Stimulated activated CD4-positive, alpha-beta T cell treated with anti-CD3 and anti-CD28 coated beads, Interleukin-15, amount 100 ng/mL, for 1 hour (primary cell): ENCODE data around the gene RNU1-3.
"Not testable (repeated sequence)": the region's sequence is repeated elsewhere in the genome, so short reads cannot be mapped to it uniquely, and the experiment has no call there.

Source experiments
- DNase-seq, 2 donors: peaks; one replicate each; pipeline ENCODE4 v3.0.0-alpha.2; 2020; ENCODE audit warnings: low read depth in 1 of 2, low spot score in 1 of 2

The RNU1-3 gene

GRCh38 chr1:16694308-16694702 is 27.6 kb upstream of the RNU1-3 start:
- DNase-seq, result not testable (repeated sequence)

GRCh38 chr1:16693449-16694307 is 26.9 kb upstream of the RNU1-3 start:
- DNase-seq, result not testable (repeated sequence)

- DNase-seq, result not testable (repeated sequence)
Measured at GRCh38 chr1:16692717-16693448, 26.1 kb upstream of the RNU1-3 start.

- DNase-seq, result not testable (repeated sequence)
Measured at GRCh38 chr1:16692283-16692682, 25.5 kb upstream of the RNU1-3 start.

- DNase-seq, result not testable (repeated sequence)
Measured at GRCh38 chr1:16690971-16691682, 24.4 kb upstream of the RNU1-3 start.

- not testable (repeated sequence) for DNase-seq
Measured at GRCh38 chr1:16687132-16687800, 20.5 kb upstream of the RNU1-3 start.

GRCh38 chr1:16685445-16686371 is 19.0 kb upstream of the RNU1-3 start:
- DNase-seq, result not testable (repeated sequence)

GRCh38 chr1:16684738-16685337 is 18.1 kb upstream of the RNU1-3 start:
- not testable (repeated sequence) for DNase-seq

- DNase-seq, result not testable (repeated sequence)
Measured at GRCh38 chr1:16684152-16684551, 17.4 kb upstream of the RNU1-3 start.

- not testable (repeated sequence) for DNase-seq
Measured at GRCh38 chr1:16682803-16683202, 16.1 kb upstream of the RNU1-3 start.

GRCh38 chr1:16680366-16680765 is 13.6 kb upstream of the RNU1-3 start:
- DNase-seq, result not testable (repeated sequence)

- DNase-seq, result peak in 1 of 2 donors; percentile 43
Measured at GRCh38 chr1:16677552-16678431, 11.0 kb upstream of the RNU1-3 start.

- DNase-seq, result not testable (repeated sequence)
Measured at GRCh38 chr1:16676661-16677523, 10.1 kb upstream of the RNU1-3 start.

GRCh38 chr1:16675118-16675510 is 8.4 kb upstream of the RNU1-3 start:
- DNase-seq, result not testable (repeated sequence)

- not testable (repeated sequence) for DNase-seq
Measured at GRCh38 chr1:16673976-16674375, 7.2 kb upstream of the RNU1-3 start.

- DNase-seq, result not testable (repeated sequence)
Measured at GRCh38 chr1:16665836-16666235, 912 bp downstream of the RNU1-3 start.

- not testable (repeated sequence) for DNase-seq
Measured at GRCh38 chr1:16658234-16658633, 8.5 kb downstream of the RNU1-3 start.
